KG1 (cell line): ENCODE data around the gene MYPOP.
A peak's percentile ranks its signal among the peaks of the same experiment; 100 is the strongest.
"Not testable (repeated sequence)": the region's sequence is repeated elsewhere in the genome, so short reads cannot be mapped to it uniquely, and the experiment has no call there.

Experiments
- DNase-seq: peaks from one replicate; lab custom pipeline; 2025; lab: John Stamatoyannopoulos, UW

The MYPOP gene

DNA sequence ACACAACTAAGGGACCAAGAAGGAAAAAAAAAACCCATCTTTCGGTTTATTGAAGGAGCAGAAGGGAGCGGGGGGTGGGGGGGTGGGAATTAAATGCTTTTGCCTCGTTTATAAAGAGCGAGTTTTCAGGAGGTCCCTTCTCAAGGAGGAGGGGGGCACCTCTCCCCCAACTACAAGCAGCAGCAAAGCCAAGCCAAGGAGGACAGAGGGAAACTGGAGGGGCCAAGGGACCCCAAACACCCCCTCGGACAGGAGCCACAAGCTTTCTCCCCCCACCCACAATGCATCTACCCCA lies 18.9 kb downstream of the MYPOP start:
- DNase-seq = no peak

DNA sequence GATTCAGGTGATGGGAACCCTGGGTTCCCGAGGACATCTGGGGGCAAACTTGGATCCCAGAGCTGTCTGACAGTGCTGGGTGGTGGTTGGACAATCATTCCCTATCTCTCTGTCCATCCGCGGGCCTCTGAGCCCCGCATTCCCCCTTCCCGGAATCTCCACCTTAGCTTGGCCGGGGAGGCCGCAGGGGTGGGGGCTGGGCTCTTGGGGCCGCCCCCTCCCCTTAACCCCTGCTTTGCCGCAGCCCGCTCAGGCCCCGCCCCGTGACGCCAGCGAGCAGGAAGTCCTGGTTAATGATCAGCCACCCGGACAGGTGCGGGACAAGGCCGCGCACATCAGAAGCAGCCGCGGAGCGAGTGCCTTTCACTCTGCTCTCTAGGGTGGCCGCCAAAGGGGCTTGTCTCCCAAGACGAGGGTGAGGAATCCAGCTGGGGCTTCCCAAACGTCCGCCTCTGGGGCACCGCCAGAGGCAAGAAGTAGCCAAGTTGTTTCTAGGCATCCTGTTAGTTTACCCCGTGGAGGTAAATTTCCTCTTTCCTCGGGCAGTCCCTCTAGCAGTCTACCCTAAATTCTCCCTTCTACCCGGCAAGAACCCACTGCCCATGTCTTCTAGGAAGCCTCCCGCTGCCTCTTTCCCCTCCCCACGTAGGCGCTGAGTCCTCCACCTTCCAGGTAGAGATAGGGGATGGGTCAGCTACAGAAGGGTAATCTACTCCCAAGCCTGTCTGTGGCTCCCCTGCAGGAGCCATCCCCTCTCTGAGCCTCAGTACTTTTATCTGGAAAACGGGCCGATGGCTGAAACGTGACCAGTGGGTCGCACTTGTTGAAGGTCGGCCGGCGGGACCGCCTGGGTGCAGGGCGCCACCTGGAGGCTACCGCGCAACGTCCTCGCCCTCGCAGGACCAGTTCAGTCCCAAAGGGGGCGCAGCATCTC lies 19.5 kb downstream of the MYPOP start:
- peak; percentile 65 for DNase-seq

DNA sequence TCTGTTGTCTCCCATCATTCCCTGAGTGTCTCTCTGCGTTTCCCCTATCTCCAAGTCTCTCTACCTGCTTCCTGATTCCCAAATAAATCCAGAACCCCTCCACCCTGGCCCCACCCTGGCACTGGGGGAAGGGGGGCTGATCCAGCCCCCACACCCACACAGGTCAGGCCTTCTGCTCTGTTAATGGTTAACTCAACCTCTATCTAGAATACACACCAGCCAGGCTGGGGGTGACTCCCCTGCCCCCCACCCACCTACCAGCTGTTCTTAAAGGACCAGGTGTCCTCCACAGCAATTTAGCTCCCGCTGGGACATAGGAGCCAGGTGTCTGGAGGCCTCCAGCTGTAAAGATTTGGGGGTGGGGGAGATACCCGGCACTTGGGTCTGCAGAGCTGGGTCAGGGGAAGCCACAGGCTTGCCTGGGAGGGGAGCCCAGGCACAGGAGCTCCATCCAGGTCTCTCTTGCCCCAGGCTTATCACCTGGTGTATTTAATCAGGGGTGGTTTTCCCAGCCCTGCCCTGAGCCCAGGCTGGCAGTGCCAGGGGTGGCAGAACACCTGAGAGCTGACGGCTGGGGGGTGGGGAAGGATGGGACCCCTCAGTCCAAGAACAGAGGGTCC lies 20.4 kb downstream of the MYPOP start:
- DNase-seq = no peak

DNA sequence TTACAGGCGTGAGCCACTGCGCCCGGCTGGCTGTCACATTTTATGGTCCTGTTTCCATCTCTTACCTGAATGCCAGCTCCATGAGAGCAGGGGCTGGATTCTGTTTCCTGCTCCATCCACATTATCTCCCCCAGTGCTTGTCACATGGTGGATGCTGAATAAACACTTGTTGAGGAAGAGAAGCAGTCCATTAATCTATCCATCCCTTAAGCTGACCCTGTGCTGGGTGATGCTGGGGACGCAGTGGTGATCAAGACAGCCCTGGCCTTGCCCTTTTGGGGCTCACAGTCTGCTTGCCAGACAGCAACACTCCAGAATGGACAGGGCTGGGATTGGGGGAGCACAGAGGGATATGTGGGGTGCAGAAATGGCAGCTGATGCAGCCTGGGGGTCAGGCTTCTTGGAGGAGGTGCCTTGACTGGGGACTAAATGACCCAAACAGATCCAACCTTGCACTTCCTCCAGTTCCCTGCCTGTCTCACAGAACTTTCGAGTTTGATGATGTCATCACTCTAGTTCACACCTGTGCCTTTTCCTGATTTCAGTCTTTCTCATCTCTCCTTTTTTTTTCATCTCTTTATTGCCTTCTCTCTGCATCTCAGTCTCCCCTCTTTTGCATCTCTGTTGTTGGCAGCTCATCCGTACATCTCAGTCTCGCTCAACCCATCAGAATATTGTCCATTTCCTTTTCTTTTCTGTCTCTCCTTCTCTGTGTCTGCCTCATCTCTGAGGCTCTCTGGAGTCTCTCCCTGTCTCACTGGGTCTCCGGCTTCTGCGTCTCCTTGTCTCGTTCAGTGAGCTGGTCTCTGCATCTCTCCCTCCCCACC lies 21.1 kb downstream of the MYPOP start:
- no peak for DNase-seq

DNA sequence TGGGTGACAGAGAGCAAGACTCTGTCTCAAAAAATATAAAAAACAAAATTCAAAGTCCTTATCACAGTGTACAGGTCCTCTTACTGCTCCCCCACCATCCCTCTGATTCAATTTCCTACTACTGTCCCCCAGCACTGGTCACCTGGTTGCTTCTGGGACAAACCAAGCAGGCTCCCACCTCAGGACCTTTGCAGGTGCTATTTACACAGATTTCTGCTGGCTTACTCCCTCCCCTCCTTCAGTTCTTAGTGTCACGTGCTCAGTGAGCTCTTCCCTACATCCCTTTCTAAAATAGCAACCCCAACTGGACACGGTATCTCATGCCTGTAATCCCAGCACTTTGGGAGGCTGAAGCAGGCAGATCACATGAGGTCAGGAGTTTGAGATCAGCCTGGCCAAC lies 22.4 kb downstream of the MYPOP start:
- DNase-seq = no peak

DNA sequence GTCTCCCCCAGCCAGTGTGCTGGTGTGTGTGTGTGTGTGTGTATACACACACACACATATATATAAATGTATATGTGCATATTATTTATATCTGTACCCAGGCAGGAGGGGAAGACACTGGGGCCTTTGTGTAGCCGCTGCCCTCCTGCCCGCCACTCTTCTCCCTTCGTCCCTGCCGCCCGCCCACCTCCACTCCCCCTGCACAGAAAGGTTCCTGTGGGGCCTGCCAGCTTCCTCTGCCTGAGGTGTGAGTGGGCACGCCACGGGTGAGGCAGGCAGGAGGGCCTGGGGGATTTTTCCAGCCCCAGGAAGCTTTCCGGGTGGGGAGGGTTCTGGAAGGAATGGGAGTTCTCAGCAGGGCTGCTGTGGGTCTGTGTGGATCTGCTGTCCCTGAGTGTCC lies 23.4 kb downstream of the MYPOP start:
- no peak for DNase-seq

DNA sequence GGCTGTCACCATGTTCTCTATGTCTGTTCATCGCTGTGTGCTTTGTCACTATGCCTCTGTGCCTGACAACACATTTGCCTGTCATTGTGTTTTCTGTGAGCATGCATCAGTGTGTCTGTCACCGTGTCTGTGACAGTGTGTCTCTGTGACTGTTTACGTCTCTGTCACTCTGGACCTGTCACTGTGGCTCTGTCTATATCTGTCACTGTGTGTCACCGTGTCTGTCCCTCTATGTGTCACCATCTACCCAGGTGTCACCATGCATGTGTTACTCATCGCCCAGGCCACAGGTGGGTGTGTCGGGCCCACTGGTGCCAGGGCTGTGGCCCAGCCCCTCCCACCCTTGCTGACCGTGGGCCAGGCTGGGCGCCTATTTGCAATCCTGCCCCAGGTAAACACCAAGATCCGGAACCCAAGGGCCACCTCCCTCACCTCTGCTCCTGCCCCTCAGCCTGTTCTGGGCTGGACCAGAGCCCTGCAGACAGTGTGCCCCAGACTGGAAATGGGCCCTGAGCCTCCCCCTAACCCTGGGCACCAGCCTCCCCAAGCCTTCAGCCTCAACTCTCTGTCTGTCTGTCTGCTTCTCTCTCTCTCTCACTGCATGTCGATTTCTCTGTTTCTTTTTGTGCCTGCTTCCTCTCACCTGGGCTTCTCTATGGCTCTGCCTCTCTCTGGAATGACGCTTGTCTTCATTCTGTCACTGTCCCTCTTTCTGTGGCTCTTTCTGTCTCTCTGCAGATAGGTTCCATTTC lies 24.2 kb downstream of the MYPOP start:
- no peak for DNase-seq

DNA sequence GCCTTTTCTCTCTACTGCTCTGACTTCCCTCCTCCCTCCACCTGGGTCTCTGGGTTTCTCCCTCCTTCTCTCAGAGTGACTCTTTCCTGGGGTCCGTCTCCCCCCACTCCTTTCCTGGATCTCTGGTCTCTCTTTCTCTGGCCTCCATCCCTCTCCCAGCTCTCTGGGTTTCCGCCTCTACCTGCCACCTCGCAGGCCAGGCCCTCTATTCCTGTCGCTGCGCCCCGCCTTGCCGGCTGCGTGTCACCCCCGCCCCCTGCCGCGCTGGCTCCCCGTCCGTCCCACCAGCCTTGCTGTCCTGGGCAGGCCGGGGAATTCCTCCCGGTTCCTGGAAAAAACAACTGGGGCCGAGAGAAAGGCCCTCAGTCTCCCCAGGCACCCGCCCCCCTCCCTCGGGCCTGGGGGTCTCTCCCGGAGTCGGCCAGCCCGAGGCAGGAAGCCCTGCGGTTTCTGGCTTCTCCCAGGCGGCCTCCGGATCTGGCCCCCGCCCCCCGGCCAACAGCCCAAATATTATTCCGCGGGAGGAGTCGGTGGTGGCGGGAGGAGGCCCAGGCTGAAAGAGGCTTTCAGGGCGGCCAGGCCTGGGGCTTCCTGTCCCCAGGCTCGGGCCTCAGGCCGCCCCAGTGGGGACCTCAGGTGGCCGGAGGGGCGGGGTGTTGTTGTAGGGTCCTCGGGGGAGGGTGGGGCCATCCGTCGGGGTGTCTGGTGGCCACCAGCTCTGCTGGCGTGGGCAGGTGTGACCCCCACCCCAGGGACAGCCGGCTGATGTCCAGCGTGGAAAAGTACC lies 25.8 kb downstream of the MYPOP start:
- no peak for DNase-seq

DNA sequence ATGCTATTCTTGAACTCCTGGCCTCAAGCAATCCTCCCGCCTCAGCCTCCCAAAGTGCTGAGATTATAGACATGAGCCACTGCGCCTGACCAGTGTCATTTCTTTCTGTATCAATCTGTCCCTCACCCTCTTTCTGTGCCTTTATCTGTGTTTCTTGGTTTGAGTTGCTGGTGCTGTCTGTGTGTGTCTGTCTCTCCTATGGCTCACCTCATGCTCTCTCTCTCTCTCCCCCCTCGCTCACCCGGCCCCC lies 26.3 kb downstream of the MYPOP start:
- no peak for DNase-seq

DNA sequence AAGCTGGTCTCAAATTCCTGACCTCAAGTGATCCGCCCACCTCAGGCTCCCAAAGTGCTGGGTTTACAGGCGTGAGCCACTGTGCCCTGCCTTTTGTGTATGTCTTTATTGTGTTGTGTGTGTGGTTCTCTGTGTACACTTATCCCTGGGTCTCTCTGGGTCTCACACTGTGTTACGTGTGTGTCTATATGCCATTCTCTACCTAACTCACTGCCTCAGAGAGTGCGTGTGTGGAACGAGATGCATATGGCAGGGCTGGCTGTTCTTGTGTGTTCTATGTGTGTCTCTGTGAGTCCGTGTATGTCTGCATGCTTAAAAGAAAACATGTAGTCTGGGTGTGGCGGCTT lies 27.8 kb downstream of the MYPOP start:
- no peak for DNase-seq

DNA sequence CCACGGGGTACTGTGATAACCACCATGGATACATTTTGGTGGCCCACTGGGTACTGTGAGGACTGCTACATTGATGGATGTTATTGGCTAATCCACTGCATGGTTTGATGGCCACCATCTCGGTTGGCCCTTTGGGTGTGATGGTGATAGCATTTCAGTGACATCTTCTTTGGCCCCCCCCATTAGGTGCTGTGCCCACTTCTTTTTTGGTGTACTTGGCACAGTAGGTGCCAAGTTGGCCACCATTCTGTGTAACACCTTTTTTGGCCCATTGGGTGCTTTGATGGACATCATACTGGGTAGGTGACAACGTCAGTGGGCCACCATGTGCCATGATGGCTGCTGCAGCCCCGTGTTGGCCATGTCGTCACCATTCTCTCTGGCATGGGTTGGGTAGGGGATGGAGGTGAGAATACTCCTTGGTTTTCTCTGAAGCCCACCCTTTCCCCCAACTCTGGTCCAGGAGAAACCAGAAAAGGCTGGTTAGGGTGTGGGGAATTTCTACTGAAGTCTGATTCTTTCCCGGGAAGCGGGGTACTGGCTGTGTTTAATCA lies 29.1 kb downstream of the MYPOP start:
- no peak for DNase-seq

DNA sequence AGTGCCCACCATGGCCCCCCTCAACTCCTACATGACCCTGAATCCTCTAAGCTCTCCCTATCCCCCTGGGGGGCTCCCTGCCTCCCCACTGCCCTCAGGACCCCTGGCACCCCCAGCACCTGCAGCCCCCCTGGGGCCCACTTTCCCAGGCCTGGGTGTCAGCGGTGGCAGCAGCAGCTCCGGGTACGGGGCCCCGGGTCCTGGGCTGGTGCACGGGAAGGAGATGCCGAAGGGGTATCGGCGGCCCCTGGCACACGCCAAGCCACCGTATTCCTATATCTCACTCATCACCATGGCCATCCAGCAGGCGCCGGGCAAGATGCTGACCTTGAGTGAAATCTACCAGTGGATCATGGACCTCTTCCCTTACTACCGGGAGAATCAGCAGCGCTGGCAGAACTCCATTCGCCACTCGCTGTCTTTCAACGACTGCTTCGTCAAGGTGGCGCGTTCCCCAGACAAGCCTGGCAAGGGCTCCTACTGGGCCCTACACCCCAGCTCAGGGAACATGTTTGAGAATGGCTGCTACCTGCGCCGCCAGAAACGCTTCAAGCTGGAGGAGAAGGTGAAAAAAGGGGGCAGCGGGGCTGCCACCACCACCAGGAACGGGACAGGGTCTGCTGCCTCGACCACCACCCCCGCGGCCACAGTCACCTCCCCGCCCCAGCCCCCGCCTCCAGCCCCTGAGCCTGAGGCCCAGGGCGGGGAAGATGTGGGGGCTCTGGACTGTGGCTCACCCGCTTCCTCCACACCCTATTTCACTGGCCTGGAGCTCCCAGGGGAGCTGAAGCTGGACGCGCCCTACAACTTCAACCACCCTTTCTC lies 30.1 kb downstream of the MYPOP start:
- DNase-seq = no peak

DNA sequence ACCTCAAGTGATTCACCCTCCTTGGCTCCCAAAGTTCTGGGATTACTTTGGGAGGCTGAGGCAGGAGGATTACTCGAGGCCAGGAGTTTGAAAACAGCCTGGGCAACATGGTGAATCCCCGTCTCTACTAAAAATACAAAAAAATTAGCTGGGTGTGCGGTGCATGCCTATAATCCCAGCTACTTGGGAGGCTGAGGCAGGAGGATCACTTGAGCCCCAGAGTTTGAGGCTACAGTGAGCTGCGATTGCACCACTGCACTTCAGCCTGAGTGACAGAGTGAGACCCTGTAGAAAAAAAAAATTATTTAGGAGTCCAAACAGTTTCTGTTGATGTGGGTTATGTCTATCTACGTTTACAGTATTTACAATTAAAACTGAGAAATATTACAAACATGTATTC lies 31.6 kb downstream of the MYPOP start:
- no peak for DNase-seq

DNA sequence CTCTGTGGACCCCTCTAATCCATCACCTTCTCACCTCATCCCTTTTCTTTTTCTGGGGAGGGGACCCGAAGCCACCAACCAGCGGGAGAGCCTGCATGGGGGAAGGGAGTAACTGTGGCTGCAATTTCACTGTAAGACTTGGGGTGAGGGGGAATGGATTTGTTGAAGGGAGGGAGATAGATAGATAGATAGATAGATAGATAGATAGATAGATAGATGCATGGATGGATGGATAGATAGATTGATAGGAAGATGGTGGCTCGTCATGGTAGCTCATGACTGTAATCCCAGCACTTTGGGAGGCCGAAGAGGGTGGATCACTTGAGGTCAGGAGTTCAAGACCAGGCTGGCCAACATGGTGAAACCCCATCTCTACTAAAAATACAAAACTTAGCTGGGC lies 35.2 kb downstream of the MYPOP start:
- not testable (repeated sequence) for DNase-seq

DNA sequence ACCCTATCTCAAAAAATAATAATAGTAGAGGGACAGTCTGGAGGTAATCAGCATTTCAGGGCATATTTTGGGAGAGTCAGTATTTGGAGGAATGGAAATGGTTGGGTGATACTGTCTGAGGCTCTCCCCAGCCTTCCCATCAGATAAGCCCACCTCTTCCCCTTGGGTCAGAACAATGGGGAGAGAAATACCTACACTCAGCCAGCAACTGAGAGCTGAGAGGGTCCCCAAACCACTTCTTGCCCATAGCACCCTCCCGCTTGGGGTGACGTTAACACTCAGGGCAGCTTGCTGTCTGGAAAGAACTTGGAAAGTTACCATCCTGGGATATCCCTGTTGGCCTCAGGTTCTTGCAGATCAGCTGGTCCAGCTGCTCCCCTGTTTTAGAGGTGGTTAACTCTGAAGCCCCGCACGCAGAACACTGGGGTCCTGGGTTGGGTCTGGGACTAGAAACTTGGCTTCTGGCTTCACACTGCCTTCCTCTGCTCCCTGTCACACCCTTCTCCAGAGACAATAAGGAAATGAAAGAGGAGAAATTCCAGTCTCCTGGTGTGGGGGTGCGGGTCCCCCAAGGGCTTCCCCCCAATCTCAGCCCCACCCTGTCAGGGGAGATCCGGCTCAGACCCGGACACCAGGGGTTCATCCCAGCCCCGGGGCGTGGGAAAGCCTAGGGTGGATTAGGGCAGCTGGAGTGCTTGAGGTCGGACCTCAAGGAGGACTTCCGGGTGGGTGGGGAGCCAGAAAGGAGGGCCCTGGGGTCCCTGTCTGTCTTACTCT lies 35.8 kb downstream of the MYPOP start:
- DNase-seq = no peak

DNA sequence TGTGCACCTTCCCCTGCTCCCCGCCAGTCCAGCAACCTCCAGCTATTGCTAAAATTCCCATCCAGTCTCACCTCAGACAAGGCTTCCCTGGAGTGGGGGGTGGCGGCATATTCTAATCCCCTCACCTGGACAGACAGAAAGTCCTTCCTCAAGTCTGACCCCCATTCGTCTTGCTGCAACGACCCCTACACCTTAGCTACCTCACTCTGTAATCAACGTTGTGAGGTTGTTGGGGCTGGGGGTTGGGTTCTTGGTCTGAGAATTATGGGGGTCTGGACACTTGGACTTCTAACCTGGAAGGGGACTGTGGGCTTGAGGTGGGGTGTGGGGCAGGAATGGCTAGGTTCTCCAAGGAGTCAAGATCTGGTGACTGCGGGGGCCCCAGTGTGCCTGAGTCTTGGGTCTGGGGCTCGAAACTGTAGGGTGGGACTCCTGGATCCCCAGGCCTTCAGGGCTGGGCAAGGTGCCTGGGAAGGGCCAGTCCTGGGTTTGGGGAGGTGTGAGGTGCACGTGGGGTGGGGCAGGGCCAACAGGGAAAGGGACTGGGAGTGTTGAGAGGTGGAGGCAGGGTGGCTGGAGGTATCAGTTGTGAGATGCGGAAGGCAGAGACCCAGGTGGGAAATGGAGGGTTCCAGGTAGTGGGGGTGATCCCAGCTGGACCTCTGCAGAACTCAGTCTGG lies 37.0 kb downstream of the MYPOP start:
- DNase-seq = no peak

DNA sequence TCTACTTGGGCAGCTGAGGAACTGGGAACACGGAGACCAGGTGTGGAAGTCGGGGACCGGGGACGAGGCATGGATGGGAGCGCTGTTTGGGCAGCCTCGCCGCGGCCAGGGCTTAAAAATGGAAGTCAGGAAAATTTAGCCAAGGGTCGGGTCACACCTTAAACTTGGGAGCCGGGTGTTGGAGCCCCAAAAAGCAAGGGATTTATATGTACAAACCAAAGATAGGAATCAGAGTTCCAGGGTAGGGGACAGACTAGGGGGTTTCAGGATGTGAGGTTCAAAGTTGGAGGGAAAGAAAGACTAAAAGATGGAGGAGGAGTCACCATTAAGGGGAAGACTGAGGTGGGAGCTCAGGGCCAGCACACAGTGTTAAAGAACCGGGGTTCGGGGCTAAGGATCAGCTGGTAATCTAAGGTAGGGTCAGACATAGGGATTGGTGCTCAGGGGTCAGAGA lies 37.8 kb downstream of the MYPOP start:
- no peak for DNase-seq

DNA sequence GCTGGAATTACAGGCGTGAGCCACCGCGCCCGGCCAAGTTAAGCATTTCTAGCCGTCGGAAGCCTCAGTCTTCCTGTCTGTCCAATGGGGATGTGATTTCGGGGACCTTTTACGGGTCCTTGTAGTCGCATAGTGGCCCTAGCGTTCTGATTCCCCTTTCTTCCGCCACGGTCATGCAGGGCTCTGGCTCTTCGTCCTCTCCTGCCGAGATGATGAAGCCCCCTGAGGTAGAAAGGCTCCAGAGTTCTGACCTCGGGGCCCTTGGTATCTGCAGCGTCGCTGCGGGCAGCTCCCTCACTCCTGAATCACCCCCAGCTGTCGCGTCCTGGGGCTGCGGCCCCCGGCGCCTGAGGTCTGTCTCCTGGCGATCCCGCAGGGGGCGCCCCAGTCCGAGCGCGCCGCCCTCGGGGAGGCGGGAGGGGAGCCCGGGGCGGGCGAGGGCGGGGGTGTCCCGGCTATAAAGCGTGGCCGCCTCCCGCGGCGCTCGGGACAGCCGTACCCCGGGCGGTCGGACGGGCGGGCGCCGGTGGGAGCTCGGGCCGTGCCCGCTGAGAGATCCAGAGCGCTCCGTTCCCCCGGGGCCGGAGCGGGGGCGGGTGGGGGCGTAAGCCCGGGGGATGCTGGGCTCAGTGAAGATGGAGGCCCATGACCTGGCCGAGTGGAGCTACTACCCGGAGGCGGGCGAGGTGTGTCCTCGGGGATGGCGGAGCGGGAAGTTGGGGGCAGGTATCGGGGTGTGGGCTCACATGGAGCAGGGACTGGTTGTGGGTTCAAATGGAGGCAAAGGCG lies 38.4 kb downstream of the MYPOP start, which contains the start of gene FOXA3:
FOXA3 (plus strand) TSS at position 487 of the 789 bp plus-strand sequence; CDS start at position 618, 131 bp downstream.
- DNase-seq = no peak
